H9 (cell line): ENCODE measurements around the gene TEKT5. TPM values are rescaled to one million over a fixed set of nuclear protein-coding genes. Genes with fewer than 3 reads are reported as not detected.

ENCODE experiments used
- DNase-seq: peaks from one replicate; pipeline ENCODE4 v3.0.0-alpha.2; 2017
- H2AFZ ChIP-seq: one replicate; pipeline ENCODE4 v1.6.1; 2013; ENCODE audit warnings: mild to moderate bottlenecking, low read length, control low read depth, moderate library complexity
- H2AK5ac ChIP-seq: 2 replicates; pipeline ENCODE4 v1.6.1; 2013; ENCODE audit warnings: low read length, control low read depth, mixed read lengths; ENCODE audit not compliant: insufficient read length
- H2BK120ac ChIP-seq: one replicate; pipeline ENCODE4 v1.6.1; 2013; ENCODE audit warnings: low read depth, mild to moderate bottlenecking, low read length, control low read depth, inconsistent platforms; ENCODE audit not compliant: poor library complexity, severe bottlenecking
- H2BK12ac ChIP-seq: 2 replicates; pipeline ENCODE4 v1.6.1; 2013; ENCODE audit warnings: low read length, control low read depth, mixed read lengths, low read depth; ENCODE audit not compliant: insufficient read length
- H2BK15ac ChIP-seq: 2 replicates; pipeline ENCODE4 v1.6.1; 2013; ENCODE audit warnings: low read depth, low read length, control low read depth
- H2BK20ac ChIP-seq: one replicate; pipeline ENCODE4 v1.6.1; 2013; ENCODE audit warnings: low read depth, mild to moderate bottlenecking, low read length, control low read depth, inconsistent platforms; ENCODE audit not compliant: poor library complexity, severe bottlenecking
- H2BK5ac ChIP-seq: 2 replicates; pipeline ENCODE4 v1.6.1; 2013; ENCODE audit warnings: low read length, control low read depth, mixed read lengths; ENCODE audit not compliant: insufficient read length
- H3K14ac ChIP-seq: 2 replicates; pipeline ENCODE4 v1.6.1; 2013; ENCODE audit warnings: low read length, control low read depth; ENCODE audit not compliant: insufficient read depth
- H3K18ac ChIP-seq: 2 replicates; pipeline ENCODE4 v1.6.1; 2013; ENCODE audit warnings: low read depth, mild to moderate bottlenecking, mixed read lengths, low read length, control low read depth; ENCODE audit not compliant: insufficient read length
- H3K23ac ChIP-seq: 2 replicates; pipeline ENCODE4 v1.6.1; 2013; ENCODE audit warnings: low read length, control low read depth, mixed read lengths, low read depth; ENCODE audit not compliant: insufficient read length
- H3K23me2 ChIP-seq: 2 replicates; pipeline ENCODE4 v1.6.1; 2013; ENCODE audit warnings: low read depth, mild to moderate bottlenecking, mixed read lengths, low read length, control low read depth; ENCODE audit not compliant: insufficient read length, poor library complexity, severe bottlenecking
- H3K27ac ChIP-seq: 2 replicates; pipeline ENCODE4 v1.5.1; 2013; ENCODE audit warnings: low read length, control low read depth, mixed read lengths, low read depth; ENCODE audit not compliant: insufficient read length
- H3K27me3 ChIP-seq: 2 replicates; pipeline ENCODE4 v1.6.1; 2013; ENCODE audit warnings: low read length, control low read depth, inconsistent platforms; ENCODE audit not compliant: insufficient read depth
- H3K4ac ChIP-seq: 2 replicates; pipeline ENCODE4 v1.6.1; 2013; ENCODE audit warnings: low read depth, mild to moderate bottlenecking, control low read depth, inconsistent platforms, low read length, moderate library complexity
- H3K4me1 ChIP-seq: 2 replicates; pipeline ENCODE4 v1.6.1; 2013; ENCODE audit warnings: low read length, control low read depth, inconsistent platforms; ENCODE audit not compliant: insufficient read depth
- H3K4me2 ChIP-seq: 2 replicates; pipeline ENCODE4 v1.6.1; 2013; ENCODE audit warnings: low read length, control low read depth, mixed read lengths; ENCODE audit not compliant: insufficient read length, insufficient read depth
- H3K56ac ChIP-seq: 2 replicates; pipeline ENCODE4 v1.6.1; 2013; ENCODE audit warnings: low read depth, mild to moderate bottlenecking, mixed read lengths, low read length, control low read depth; ENCODE audit not compliant: insufficient read length
- H3K79me1 ChIP-seq: 2 replicates; pipeline ENCODE4 v1.6.1; 2013; ENCODE audit warnings: low read depth, mild to moderate bottlenecking, moderate library complexity, low read length, control low read depth, inconsistent platforms; ENCODE audit not compliant: insufficient read depth, poor library complexity, severe bottlenecking
- H3K79me2 ChIP-seq: 2 replicates; pipeline ENCODE4 v1.6.1; 2013; ENCODE audit warnings: low read length, control low read depth, inconsistent platforms; ENCODE audit not compliant: insufficient read depth
- H3K9ac ChIP-seq: 2 replicates; pipeline ENCODE4 v1.6.1; 2013; ENCODE audit warnings: low read length, control low read depth, mixed read lengths; ENCODE audit not compliant: insufficient read length; ENCODE audit errors: extremely low read depth
- H3K9me3 ChIP-seq: one replicate; pipeline ENCODE4 v1.6.1; 2013; ENCODE audit warnings: low read depth, low read length, inconsistent platforms; ENCODE audit not compliant: control insufficient read depth
- H3T11ph ChIP-seq: one replicate; pipeline ENCODE4 v1.6.1; 2013; ENCODE audit warnings: mild to moderate bottlenecking, low read length, control low read depth, inconsistent platforms
- H4K20me1 ChIP-seq: one replicate; pipeline ENCODE4 v1.6.1; 2013; ENCODE audit not compliant: control insufficient read depth, insufficient read length, insufficient read depth
- H4K5ac ChIP-seq: 2 replicates; pipeline ENCODE4 v1.6.1; 2013; ENCODE audit warnings: low read depth, mild to moderate bottlenecking, mixed read lengths, low read length, control low read depth; ENCODE audit not compliant: insufficient read length
- H4K8ac ChIP-seq: replicated peaks from 2 replicates; pipeline ENCODE4 v1.6.1; 2013; ENCODE audit warnings: low read length, control low read depth, mixed read lengths, low read depth; ENCODE audit not compliant: insufficient read length
- H4K91ac ChIP-seq: 2 replicates; pipeline ENCODE4 v1.6.1; 2013; ENCODE audit warnings: low read depth, mild to moderate bottlenecking, moderate library complexity, mixed read lengths, low read length, control low read depth; ENCODE audit not compliant: insufficient read length
- H3K27ac Mint-ChIP-seq, 3 experiments: 2 replicates in 2 of 3; 3 replicates in 1 of 3; pipeline ENCODE4 v1.8.0; 2020 to 2021; ENCODE audit warnings: mixed read lengths in 3 of 3, mild to moderate bottlenecking in 1 of 3, moderate library complexity in 1 of 3
- H3K27me3 Mint-ChIP-seq: 2 replicates; pipeline ENCODE4 v1.8.0; 2021; ENCODE audit warnings: low read depth, mild to moderate bottlenecking, moderate library complexity, mixed read lengths
- H3K36me3 Mint-ChIP-seq, 3 experiments: 2 replicates in 2 of 3; 3 replicates in 1 of 3; pipeline ENCODE4 v1.8.0; 2020 to 2021; ENCODE audit warnings: low read depth in 3 of 3, mixed read lengths in 3 of 3; ENCODE audit not compliant: insufficient read depth in 1 of 3
- H3K4me1 Mint-ChIP-seq, 2 experiments: 2 replicates each; pipeline ENCODE4 v1.8.0; 2020; ENCODE audit warnings: mixed read lengths in 2 of 2
- H3K4me3 Mint-ChIP-seq, 2 experiments: 2 replicates in 1 of 2; 3 replicates in 1 of 2; pipeline ENCODE4 v1.8.0; 2020 to 2021; ENCODE audit warnings: mild to moderate bottlenecking in 2 of 2, mixed read lengths in 2 of 2, moderate library complexity in 1 of 2
- H3K9me3 Mint-ChIP-seq, 2 experiments: 2 replicates in 1 of 2; 3 replicates in 1 of 2; pipeline ENCODE4 v1.8.0; 2020; ENCODE audit warnings: mild to moderate bottlenecking in 2 of 2, mixed read lengths in 2 of 2, moderate library complexity in 1 of 2
- CTCF ChIP-seq: fragments of 200-600 bp; sonication (generic); conservative IDR thresholded peaks from 3 replicates; pipeline ENCODE4 v1.8.0; 2021; ENCODE audit warnings: antibody characterized with exemption, mild to moderate bottlenecking
- WGBS: extraction: QIAGEN DNeasy Blood & Tissue Kit; methylation state at CpG from one replicate; pipeline ENCODE4 v1.1.7; 2013; ENCODE audit warnings: missing lambda C conversion rate, low lambda C conversion rate, mixed read lengths; ENCODE audit not compliant: insufficient read length; ENCODE audit errors: extremely low coverage; 5-methylcytosine and 5-hydroxymethylcytosine counted together
- total RNA-seq: library from RNA; stranded (reverse); gene quantifications from 2 replicates; pipeline ENCODE4 v1.2.1, GENCODE V29; 2021

Gene TEKT5
- total RNA-seq, 1 experiment from 2014 or later: 0.31 TPM

GRCh38 chr16:10699756-10700155, 5.0 kb upstream of the TEKT5 start:
- no peaks in the 10 kb centered on the region for H4K20me1 ChIP-seq
- H3K27ac Mint-ChIP-seq: no peak overlapping the region
- H3K56ac ChIP-seq: no peak overlapping the region
- peaks cover 0 to 2% of the 10 kb centered on the region in 2 experiments; a peak in 2 of 5 replicates for H3K9me3 Mint-ChIP-seq
- no peak overlapping the region for H3K27ac ChIP-seq
- no peaks in the 10 kb centered on the region for H3K9me3 ChIP-seq
- no peak overlapping the region for H3K4ac ChIP-seq
- no peak overlapping the region for H2AFZ ChIP-seq
- no peak overlapping the region for H4K5ac ChIP-seq
- H2BK12ac ChIP-seq: no peak overlapping the region
- H3K23me2 ChIP-seq: no peaks in the 10 kb centered on the region
- H3K4me2 ChIP-seq: no peak overlapping the region
- no peak overlapping the region for H3K4me3 Mint-ChIP-seq
- H4K8ac ChIP-seq: no peak overlapping the region
- H3K27me3 ChIP-seq: no peaks in the 10 kb centered on the region
- no peak for DNase-seq
- no peaks in the 10 kb centered on the region for H3K27me3 Mint-ChIP-seq
- H3K9ac ChIP-seq: no peak overlapping the region
- no peak overlapping the region for H3K18ac ChIP-seq
- WGBS: no CpG with 5 or more reads among the region's 1 CpG
- H2BK20ac ChIP-seq: no peak overlapping the region
- H3K23ac ChIP-seq: no peak overlapping the region
- H3K36me3 Mint-ChIP-seq: no peaks in the 10 kb centered on the region
- no peak for TF ChIP-seq CTCF
- H2BK120ac ChIP-seq: no peak overlapping the region
- H4K91ac ChIP-seq: no peak overlapping the region
- no peaks in the 10 kb centered on the region for H3K79me1 ChIP-seq
- H2AK5ac ChIP-seq: no peak overlapping the region
- H3K4me1 Mint-ChIP-seq: no peaks in the 10 kb centered on the region
- H3K79me2 ChIP-seq: no peaks in the 10 kb centered on the region
- H2BK15ac ChIP-seq: no peak overlapping the region
- no peak overlapping the region for H2BK5ac ChIP-seq
- no peak overlapping the region for H3K14ac ChIP-seq
- H3K4me1 ChIP-seq: no peaks in the 10 kb centered on the region
- no peak overlapping the region for H3T11ph ChIP-seq
